Measurements from ENCODE around the gene GSTM2.

GRCh38 chr1:109689844-109690405, 22.1 kb downstream of the GSTM2 start:
- no peak for TF ChIP-seq POLR2AphosphoS5 (IDR thresholded peaks at IDR 0.05; ENCODE audit: insufficient read depth, low read depth, low read length)
- no peak for TF ChIP-seq EZH2 (IDR thresholded peaks at IDR 0.05; ENCODE audit: borderline replicate concordance, low read depth, low read length, severe bottlenecking)
- TF ChIP-seq, protein P1, sequence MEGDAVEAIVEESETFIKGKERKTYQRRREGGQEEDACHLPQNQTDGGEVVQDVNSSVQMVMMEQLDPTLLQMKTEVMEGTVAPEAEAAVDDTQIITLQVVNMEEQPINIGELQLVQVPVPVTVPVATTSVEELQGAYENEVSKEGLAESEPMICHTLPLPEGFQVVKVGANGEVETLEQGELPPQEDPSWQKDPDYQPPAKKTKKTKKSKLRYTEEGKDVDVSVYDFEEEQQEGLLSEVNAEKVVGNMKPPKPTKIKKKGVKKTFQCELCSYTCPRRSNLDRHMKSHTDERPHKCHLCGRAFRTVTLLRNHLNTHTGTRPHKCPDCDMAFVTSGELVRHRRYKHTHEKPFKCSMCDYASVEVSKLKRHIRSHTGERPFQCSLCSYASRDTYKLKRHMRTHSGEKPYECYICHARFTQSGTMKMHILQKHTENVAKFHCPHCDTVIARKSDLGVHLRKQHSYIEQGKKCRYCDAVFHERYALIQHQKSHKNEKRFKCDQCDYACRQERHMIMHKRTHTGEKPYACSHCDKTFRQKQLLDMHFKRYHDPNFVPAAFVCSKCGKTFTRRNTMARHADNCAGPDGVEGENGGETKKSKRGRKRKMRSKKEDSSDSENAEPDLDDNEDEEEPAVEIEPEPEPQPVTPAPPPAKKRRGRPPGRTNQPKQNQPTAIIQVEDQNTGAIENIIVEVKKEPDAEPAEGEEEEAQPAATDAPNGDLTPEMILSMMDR (IDR thresholded peaks at IDR 0.05; ENCODE audit: extremely low read depth in 1 of 2, insufficient read depth in 1 of 2, low read depth in 1 of 2, low read length in 2 of 2): no peak
- no peak for TF ChIP-seq POLR2A (IDR thresholded peaks at IDR 0.05; ENCODE audit: low read depth, low read length)
- TF ChIP-seq, protein P2, sequence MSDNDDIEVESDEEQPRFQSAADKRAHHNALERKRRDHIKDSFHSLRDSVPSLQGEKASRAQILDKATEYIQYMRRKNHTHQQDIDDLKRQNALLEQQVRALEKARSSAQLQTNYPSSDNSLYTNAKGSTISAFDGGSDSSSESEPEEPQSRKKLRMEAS (IDR thresholded peaks at IDR 0.05; ENCODE audit: insufficient read depth, insufficient read length): no peak
- no peak for TF ChIP-seq MYC (IDR thresholded peaks at IDR 0.05; ENCODE audit: low read depth, low read length)
- TF ChIP-seq GATA2 (IDR thresholded peaks at IDR 0.05; ENCODE audit: insufficient read depth, insufficient read length, low read depth, low read length): no peak
